Naive thymus-derived CD8-positive, alpha-beta T cell (primary cell): ENCODE results near the gene ECHDC3. TPM values are rescaled to one million over a fixed set of nuclear protein-coding genes. Genes with fewer than 3 reads are reported as not detected.

Experiments used
- ATAC-seq, 2 donors: fragments of 150-1000 bp; cut with Tn5 transposase in 1 of 2; sonication (Bioruptor Pico), chemical (Tn5 transposase) in 1 of 2; 1 replicate in 1 of 2; 2 replicates in 1 of 2; pipeline ENCODE4 v1.10.0; 2021; ENCODE audit warnings: mild to moderate bottlenecking in 2 of 2, moderate library complexity in 2 of 2
- POLR2A ChIA-PET: fragments of 350-600 bp; sonication (Branson Sonifier 250); formaldehyde crosslinking; loops from one replicate; lab custom pipeline; 2021; ENCODE audit warnings: antibody characterized with exemption; lab: Charles Lee
- DNase-seq, 10 donors: peaks; one replicate each; pipeline versions ENCODE4 v3.0.0 to v3.0.0-alpha.2; 2020 to 2022
- H3K27ac Mint-ChIP-seq, 10 donors: one replicate each; pipeline ENCODE4 v1.8.0; 2020 to 2022; ENCODE audit warnings: mild to moderate bottlenecking in 10 of 10, mixed read lengths in 10 of 10, moderate library complexity in 4 of 10, inconsistent platforms in 1 of 10
- H3K27me3 Mint-ChIP-seq, 5 donors: one replicate each; pipeline ENCODE4 v1.8.0; 2021 to 2022; ENCODE audit warnings: mixed read lengths in 5 of 5
- H3K36me3 Mint-ChIP-seq, 3 donors: one replicate each; pipeline ENCODE4 v1.8.0; 2020 to 2022; ENCODE audit warnings: mixed read lengths in 3 of 3, mild to moderate bottlenecking in 2 of 3, inconsistent platforms in 1 of 3
- H3K4me1 Mint-ChIP-seq, 4 donors: one replicate each; pipeline ENCODE4 v1.8.0; 2021 to 2022; ENCODE audit warnings: mixed read lengths in 4 of 4
- H3K4me3 Mint-ChIP-seq, 10 donors: one replicate each; pipeline ENCODE4 v1.8.0; 2020 to 2022; ENCODE audit warnings: mild to moderate bottlenecking in 10 of 10, mixed read lengths in 10 of 10, moderate library complexity in 6 of 10, inconsistent platforms in 1 of 10
- H3K9me3 Mint-ChIP-seq, 9 donors: one replicate each; pipeline ENCODE4 v1.8.0; 2020 to 2022; ENCODE audit warnings: mixed read lengths in 9 of 9, mild to moderate bottlenecking in 3 of 9, inconsistent platforms in 1 of 9, moderate library complexity in 1 of 9
- polyA plus RNA-seq, 3 donors: library from polyadenylated mRNA; unstranded; fragments of 300-500 nt; fragmentation: Illumina TruSeq; gene quantifications; one replicate each; pipeline ENCODE4 v1.2.3, GENCODE V29; 2021
- total RNA-seq, 8 experiments: library from RNA in 2 of 8; stranded (reverse) in 2 of 8; gene quantifications; one replicate each; pipeline ENCODE4 v1.2.3 and lab custom pipeline; 2021 to 2026

ECHDC3 gene
- total and polyA plus RNA-seq, 5 experiments from 2014 or later, result 0.14 to 1.7 (median 0.65) TPM

- Mint-ChIP-seq H3K36me3 (no peaks in the 10 kb centered on the region), H3K9me3 (no peaks in the 10 kb centered on the region)
- POLR2A ChIA-PET, result no interaction called here
Observed at GRCh38 chr10:11795101-11795920, 53.1 kb downstream of the ECHDC3 start.

GRCh38 chr10:11796474-11796873, 54.3 kb downstream of the ECHDC3 start:
- Mint-ChIP-seq H3K36me3 (no peaks in the 10 kb centered on the region), H3K4me3 (no peak overlapping the region), H3K27me3 (no peaks in the 10 kb centered on the region), H3K27ac (no peak overlapping the region), H3K4me1 (peaks cover 0 to 3% (median 1%) of the 10 kb centered on the region in 4 donors), H3K9me3 (no peaks in the 10 kb centered on the region)
- DNase-seq (no peak), ATAC-seq (no peak)
- POLR2A ChIA-PET, result no interaction called here

More at GRCh38 chr10:11795101-11795920, 53.1 kb downstream of the ECHDC3 start:
- DNase-seq (no peak), ATAC-seq (no peak)
- H3K27me3 Mint-ChIP-seq, result no peaks in the 10 kb centered on the region
- H3K27ac Mint-ChIP-seq, result peak overlapping the region in 3 of 10 donors; percentile 7 to 44 (median 38)
- peaks cover 0 to 3% (median 1%) of the 10 kb centered on the region in 4 donors for H3K4me1 Mint-ChIP-seq
- H3K4me3 Mint-ChIP-seq, result no peak overlapping the region

DNA sequence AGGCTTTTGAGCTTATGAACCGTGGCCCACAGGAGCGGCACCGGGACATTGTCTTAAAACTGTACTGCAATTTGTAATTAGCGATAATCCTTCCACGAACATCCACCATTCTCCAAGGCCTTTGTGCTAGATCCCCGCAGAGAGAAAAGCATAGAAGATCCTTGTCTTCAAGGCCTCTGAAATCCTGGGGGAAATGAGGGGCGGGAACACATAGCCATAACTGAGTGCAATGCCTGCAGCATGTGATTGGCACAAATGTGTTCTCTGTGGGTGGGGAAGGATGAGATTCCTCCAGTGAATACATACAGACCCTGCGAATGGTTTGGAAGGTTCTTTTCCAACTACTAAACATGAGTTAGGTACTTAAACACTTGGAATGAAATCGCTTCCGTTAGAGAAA, 55.1 kb downstream of the ECHDC3 start:
- ATAC-seq (no peak), DNase-seq (no peak)
- H3K4me1 Mint-ChIP-seq, result peaks cover 0 to 3% (median 1%) of the 10 kb centered on the region in 4 donors
- no peaks in the 10 kb centered on the region for H3K36me3 Mint-ChIP-seq
- no peaks in the 10 kb centered on the region for H3K9me3 Mint-ChIP-seq
- no peak overlapping the region for H3K27ac Mint-ChIP-seq
- H3K4me3 Mint-ChIP-seq, result no peak overlapping the region
- no peaks in the 10 kb centered on the region for H3K27me3 Mint-ChIP-seq
- POLR2A ChIA-PET, result no interaction called here

GRCh38 chr10:11797847-11798633, 55.9 kb downstream of the ECHDC3 start:
- H3K4me1 Mint-ChIP-seq, result peaks cover 0 to 3% (median 1%) of the 10 kb centered on the region in 4 donors
- ATAC-seq, result no peak
- POLR2A ChIA-PET, result no interaction called here
- H3K27ac Mint-ChIP-seq, result peak overlapping the region in 1 of 10 donors; percentile 37
- DNase-seq, result no peak
- no peaks in the 10 kb centered on the region for H3K27me3 Mint-ChIP-seq
- H3K4me3 Mint-ChIP-seq, result no peak overlapping the region
- no peaks in the 10 kb centered on the region for H3K36me3 Mint-ChIP-seq
- no peaks in the 10 kb centered on the region for H3K9me3 Mint-ChIP-seq

DNA sequence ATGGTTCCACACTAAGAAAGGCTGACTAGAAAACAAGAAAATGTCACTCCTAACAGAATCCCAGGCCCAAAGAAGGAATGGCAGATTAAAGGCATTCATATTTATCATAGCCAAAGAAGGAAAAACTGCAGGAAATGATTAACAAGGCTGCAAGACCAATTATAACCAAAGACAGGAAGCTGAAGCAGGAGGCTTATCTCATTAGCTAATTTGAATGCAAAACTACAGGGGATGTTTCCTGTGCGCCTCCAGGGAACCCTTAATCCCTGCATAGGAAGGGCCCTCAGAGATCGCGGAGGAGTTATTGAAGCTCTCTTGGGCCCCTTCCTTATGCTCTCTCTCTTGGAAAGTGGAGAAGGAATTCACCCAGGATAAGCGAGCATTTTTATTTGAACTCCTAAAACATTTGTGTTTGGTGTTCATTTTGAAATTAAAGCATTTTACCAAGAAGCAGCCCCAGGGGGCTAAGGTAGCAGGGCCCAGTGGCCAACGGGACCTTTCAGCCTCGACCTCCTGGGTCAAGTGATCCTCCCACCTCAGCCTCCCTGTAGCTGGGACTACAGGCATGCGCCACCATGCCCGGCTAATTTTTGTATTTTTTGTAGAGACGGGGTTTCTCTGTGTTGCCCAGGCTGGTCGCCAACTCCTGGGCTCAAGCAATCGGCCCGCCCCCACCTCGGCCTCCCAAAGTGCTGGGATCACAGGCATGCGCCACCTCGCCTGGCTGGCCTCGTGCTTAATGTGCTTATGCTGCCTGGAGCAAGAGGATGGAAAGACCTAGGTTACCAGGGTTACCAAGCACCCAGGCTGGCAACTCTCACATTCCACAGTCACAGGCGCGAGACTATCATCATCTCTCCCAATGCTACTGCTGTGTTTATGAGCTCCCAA, 56.9 kb downstream of the ECHDC3 start:
- Mint-ChIP-seq H3K4me1 (peaks cover 0 to 3% (median 1%) of the 10 kb centered on the region in 4 donors), H3K36me3 (no peaks in the 10 kb centered on the region), H3K4me3 (no peak overlapping the region), H3K9me3 (no peaks in the 10 kb centered on the region), H3K27me3 (no peaks in the 10 kb centered on the region), H3K27ac (peak overlapping the region in 1 of 10 donors; percentile 37)
- no peak for ATAC-seq
- POLR2A ChIA-PET, result no interaction called here
- no peak for DNase-seq

- peaks cover 0 to 3% (median 1%) of the 10 kb centered on the region in 4 donors for H3K4me1 Mint-ChIP-seq
- H3K9me3 Mint-ChIP-seq, result no peaks in the 10 kb centered on the region
- POLR2A ChIA-PET, result no interaction called here
- no peak overlapping the region for H3K27ac Mint-ChIP-seq
- ATAC-seq (no peak), DNase-seq (no peak)
- no peak overlapping the region for H3K4me3 Mint-ChIP-seq
- no peaks in the 10 kb centered on the region for H3K27me3 Mint-ChIP-seq
- H3K36me3 Mint-ChIP-seq, result no peaks in the 10 kb centered on the region
Observed at GRCh38 chr10:11799736-11800080, 57.5 kb downstream of the ECHDC3 start.

DNA sequence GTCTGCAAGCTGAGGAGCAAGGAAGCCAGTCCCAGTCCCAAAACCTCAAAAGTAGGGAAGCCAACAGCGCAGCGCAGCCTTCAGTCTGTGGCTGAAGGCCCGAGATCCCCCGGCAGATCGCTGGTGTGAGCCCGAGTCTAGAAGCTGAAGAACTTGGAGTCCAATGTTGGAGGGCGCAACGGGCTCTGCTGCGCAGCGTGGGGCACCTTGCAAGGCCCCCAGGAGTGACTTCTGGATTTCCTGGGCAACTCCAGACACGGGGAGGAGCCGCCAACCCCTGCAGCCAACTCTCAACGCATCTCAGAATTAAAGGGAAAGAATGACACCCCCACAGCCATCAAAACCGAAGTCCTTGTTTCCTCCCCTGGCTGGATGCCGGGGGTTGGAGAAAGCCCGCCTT, 62.2 kb downstream of the ECHDC3 start:
- no peak for DNase-seq
- Mint-ChIP-seq H3K36me3 (no peaks in the 10 kb centered on the region), H3K27me3 (peaks cover 0 to 13% (median 6%) of the 10 kb centered on the region in 5 donors), H3K9me3 (no peaks in the 10 kb centered on the region), H3K4me1 (no peaks in the 10 kb centered on the region), H3K4me3 (no peak overlapping the region), H3K27ac (no peak overlapping the region)
- ATAC-seq, result no peak
- POLR2A ChIA-PET, result no interaction called here

DNA sequence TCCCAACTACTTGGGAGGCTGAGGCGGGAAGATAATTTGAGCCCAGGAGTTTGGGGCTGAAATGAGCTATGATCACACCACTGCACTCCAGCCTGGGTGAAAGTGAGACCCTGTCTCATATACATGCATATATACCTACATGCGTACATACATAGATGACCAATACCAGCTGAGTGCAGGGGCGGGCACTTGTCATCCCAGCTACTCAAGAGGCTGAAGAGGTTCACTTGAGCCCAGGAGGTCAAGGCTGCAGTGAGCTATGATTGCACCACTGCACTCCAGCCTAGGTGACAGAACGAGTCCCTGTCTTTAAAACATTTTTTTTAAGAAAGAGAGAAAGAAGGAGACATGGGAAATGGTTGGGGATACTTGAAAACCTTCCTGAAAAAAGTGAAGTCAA, 63.6 kb downstream of the ECHDC3 start:
- POLR2A ChIA-PET, result no interaction called here
- H3K36me3 Mint-ChIP-seq, result no peaks in the 10 kb centered on the region
- peaks cover 3 to 13% (median 6%) of the 10 kb centered on the region in 5 donors for H3K27me3 Mint-ChIP-seq

DNA sequence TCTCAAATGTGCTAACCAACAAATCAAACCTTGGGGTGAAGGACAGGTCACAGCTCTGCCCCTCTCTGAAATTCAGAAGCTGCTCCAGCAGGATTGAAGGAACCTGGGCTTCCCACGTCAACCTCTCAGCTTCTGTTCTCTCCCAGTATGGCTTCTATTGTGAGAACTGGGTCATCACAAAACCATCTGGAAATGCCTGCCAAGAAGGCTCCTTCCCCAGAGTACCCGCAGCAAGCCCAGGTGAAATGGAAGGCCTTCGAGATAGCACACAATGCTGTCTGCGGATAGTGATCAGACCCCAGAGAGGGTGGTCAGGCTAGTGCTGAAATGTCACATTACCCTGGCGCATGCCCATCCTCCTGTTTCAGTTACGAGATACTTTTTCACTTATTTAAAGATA, 64.5 kb downstream of the ECHDC3 start:
- Mint-ChIP-seq H3K36me3 (no peaks in the 10 kb centered on the region), H3K27me3 (peaks cover 3 to 13% (median 6%) of the 10 kb centered on the region in 5 donors), H3K9me3 (no peaks in the 10 kb centered on the region), H3K4me3 (no peak overlapping the region), H3K27ac (no peak overlapping the region), H3K4me1 (no peaks in the 10 kb centered on the region)
- ATAC-seq (no peak), DNase-seq (no peak)
- POLR2A ChIA-PET, result no interaction called here

More for the DNA sequence above, 63.6 kb downstream of the ECHDC3 start:
- no peak overlapping the region for H3K27ac Mint-ChIP-seq
- no peak for DNase-seq
- no peak overlapping the region for H3K4me3 Mint-ChIP-seq
- H3K9me3 Mint-ChIP-seq, result no peaks in the 10 kb centered on the region
- ATAC-seq, result no peak
- H3K4me1 Mint-ChIP-seq, result no peaks in the 10 kb centered on the region

- Mint-ChIP-seq H3K9me3 (no peaks in the 10 kb centered on the region), H3K36me3 (no peaks in the 10 kb centered on the region), H3K4me3 (no peak overlapping the region), H3K27me3 (peaks cover 3 to 13% (median 6%) of the 10 kb centered on the region in 5 donors), H3K4me1 (no peaks in the 10 kb centered on the region), H3K27ac (no peak overlapping the region)
- DNase-seq, result no peak
- ATAC-seq, result no peak
- POLR2A ChIA-PET, result no interaction called here
Observed at GRCh38 chr10:11808808-11809207, 66.6 kb downstream of the ECHDC3 start.

- H3K27me3 Mint-ChIP-seq, result peaks cover 3 to 12% (median 6%) of the 10 kb centered on the region in 5 donors
- peak overlapping the region in 1 of 10 donors; percentile 50 for H3K27ac Mint-ChIP-seq
- ATAC-seq (no peak), DNase-seq (no peak)
- POLR2A ChIA-PET, result no interaction called here
- no peaks in the 10 kb centered on the region for H3K9me3 Mint-ChIP-seq
- H3K4me3 Mint-ChIP-seq, result no peak overlapping the region
- no peaks in the 10 kb centered on the region for H3K36me3 Mint-ChIP-seq
- H3K4me1 Mint-ChIP-seq, result no peaks in the 10 kb centered on the region
Observed at GRCh38 chr10:11810313-11810766, 68.2 kb downstream of the ECHDC3 start.

- POLR2A ChIA-PET, result no interaction called here
- H3K27ac Mint-ChIP-seq, result no peak overlapping the region
Observed at GRCh38 chr10:11810973-11811372, 68.8 kb downstream of the ECHDC3 start.

More at GRCh38 chr10:11810973-11811372, 68.8 kb downstream of the ECHDC3 start:
- Mint-ChIP-seq H3K27me3 (peaks cover 1 to 8% (median 3%) of the 10 kb centered on the region in 5 donors), H3K4me3 (no peak overlapping the region), H3K4me1 (no peaks in the 10 kb centered on the region), H3K9me3 (no peaks in the 10 kb centered on the region), H3K36me3 (no peaks in the 10 kb centered on the region)
- no peak for ATAC-seq
- DNase-seq, result no peak
